Hematopoietic multipotent progenitor cell treated with erythropoietin and hydrocortisone succinate and interleukin-3 and kit ligand, for 17 days (in vitro differentiated cells): Measurements from ENCODE around the gene RPS5.
A peak's percentile ranks its signal among the peaks of the same experiment; 100 is the strongest.
"Not testable (repeated sequence)": the region's sequence is repeated elsewhere in the genome, so short reads cannot be mapped to it uniquely, and the experiment has no call there.

Experiments used
- DNase-seq: peaks from one replicate; pipeline ENCODE4 v3.0.0-alpha.2; 2015; ENCODE audit warnings: low spot score

The RPS5 gene

GRCh38 chr19:58385891-58386575 lies 1.0 kb upstream of the RPS5 start:
- DNase-seq: no peak

DNA sequence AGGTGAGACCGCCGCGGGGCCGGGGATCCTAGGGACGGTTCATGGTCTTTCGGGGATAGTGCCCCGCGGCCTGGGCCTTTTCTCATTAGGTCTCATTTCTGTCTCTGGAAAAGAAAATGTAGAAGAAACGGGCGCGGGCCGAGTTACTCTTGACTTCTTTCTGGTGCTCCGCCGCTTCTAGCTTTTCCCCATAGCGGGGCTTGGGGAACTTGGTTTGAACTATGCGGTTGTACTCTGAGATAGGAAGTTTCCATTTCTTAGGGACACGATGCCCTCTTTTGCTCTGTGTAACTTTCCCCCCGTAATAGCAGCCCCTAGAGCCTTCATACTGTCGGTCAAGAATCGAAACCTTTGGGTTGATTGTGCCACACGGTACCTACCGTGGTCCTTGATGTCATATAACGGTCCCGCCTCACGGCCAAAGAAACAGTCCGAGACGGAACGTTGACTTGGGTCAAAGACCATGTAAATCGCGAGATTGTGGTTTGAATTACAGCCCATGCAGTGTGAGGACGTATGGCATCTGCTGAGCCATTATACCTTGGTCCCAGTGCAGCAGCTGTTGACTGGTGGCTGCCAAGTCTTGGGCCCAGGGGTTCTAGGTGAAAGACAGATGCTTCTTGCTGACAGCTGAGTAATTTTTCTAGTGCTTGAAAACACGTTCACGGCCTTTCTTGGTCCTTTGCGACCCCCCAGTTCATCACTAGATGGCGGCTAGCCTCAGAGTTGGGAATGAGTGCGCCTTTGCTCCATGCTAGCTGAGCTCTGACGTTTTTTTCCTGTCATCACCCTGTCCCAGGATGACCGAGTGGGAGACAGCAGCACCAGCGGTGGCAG lies 487 bp downstream of the RPS5 start:
- DNase-seq: no peak

- DNase-seq: no peak
These were observed 1.1 kb downstream of the RPS5 start for GRCh38 chr19:58388175-58388526.

GRCh38 chr19:58392945-58393724 lies 6.1 kb downstream of the RPS5 start:
- DNase-seq: no peak

- no peak for DNase-seq
These were observed 6.6 kb downstream of the RPS5 start for GRCh38 chr19:58393725-58394033.

DNA sequence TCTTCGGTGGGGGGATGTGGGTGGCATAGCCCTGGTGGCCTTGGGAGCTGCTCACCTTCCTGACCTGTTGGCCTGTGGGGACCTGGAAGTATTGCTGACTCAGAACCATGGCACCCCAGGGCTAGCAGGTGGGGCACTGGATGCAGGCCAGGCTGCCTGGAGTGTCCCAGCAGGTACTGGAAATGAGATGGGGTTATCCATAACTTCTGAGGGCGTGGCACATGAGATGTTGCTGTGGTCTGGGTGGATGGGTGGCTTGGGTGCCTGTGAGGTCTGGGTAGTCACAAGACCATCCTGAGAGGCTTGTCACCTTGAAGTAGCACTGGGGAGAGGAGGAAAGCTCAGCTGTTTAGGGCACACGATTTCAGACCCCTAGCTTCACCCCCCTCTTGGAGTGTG lies 7.8 kb downstream of the RPS5 start:
- DNase-seq: no peak

DNA sequence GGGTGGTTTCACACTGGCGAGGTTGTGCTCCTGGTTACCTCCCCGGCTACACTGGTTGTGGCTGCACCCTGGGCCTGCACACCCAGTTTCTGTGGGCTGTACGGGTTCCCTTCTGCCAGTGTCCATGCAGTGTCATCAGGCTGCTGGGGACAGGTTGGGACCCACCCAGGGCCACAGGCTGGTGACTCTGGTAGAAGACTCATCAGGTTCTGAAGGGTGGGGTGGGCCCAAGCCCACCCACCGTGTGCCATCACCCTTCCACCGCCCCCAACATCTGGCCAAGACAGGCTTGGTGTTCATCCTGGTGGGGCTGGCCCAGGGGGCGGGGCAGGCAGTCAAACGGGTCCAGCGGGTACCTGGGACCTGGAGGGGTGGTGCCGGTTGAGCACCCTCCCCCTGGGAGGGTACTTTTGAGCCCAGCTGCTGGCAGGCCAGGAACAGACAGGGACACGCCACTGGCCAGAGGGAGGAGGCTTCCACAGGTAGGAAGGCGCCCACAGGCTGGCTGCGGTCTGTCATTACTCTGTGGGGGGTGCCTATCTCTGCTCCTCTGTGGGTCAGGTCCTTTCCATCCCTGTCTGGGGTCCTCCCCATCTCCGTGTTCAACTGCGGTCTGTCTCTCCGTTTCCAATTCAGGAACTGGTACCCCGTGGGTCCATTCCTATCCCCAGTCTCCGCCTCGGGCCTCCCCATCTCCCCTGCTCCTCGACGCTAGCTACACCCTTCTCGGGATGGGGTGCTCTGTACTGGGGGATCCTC lies 8.3 kb downstream of the RPS5 start, which contains the start of gene RNF225:
TSS of gene RNF225 (plus strand) at position 437 of the 759 bp plus-strand sequence. CDS start 434 bp downstream, outside the sequence.
- no peak for DNase-seq

DNA sequence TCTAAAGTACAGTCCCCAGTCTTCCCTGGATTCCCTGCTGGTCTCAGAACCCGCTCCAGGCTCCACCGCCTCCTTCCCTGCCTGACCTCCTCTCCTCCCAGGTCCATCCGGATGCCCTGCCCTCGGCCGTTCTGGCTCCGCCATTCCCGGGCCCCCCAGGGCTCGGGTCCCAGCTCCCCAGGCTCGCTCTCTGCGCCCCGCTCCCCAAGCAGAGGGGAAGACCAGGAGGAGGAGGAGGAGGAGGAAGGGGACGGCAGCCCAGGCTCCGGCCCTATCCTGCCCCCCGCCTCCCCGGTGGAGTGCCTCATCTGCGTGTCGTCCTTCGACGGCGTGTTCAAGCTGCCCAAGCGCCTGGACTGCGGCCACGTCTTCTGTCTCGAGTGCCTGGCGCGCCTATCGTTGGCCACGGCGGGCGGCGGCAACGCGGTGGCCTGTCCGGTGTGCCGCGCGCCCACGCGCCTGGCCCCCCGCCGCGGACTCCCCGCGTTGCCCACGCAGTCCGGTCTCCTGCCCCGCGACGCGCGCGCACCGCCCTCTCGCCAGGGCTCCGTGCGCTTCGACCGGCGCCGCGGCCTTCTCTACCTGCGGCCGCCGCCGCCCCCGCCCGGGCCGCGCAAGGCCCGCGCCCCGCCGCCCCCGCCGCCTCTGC lies 9.0 kb downstream of the RPS5 start:
- no peak for DNase-seq

DNA sequence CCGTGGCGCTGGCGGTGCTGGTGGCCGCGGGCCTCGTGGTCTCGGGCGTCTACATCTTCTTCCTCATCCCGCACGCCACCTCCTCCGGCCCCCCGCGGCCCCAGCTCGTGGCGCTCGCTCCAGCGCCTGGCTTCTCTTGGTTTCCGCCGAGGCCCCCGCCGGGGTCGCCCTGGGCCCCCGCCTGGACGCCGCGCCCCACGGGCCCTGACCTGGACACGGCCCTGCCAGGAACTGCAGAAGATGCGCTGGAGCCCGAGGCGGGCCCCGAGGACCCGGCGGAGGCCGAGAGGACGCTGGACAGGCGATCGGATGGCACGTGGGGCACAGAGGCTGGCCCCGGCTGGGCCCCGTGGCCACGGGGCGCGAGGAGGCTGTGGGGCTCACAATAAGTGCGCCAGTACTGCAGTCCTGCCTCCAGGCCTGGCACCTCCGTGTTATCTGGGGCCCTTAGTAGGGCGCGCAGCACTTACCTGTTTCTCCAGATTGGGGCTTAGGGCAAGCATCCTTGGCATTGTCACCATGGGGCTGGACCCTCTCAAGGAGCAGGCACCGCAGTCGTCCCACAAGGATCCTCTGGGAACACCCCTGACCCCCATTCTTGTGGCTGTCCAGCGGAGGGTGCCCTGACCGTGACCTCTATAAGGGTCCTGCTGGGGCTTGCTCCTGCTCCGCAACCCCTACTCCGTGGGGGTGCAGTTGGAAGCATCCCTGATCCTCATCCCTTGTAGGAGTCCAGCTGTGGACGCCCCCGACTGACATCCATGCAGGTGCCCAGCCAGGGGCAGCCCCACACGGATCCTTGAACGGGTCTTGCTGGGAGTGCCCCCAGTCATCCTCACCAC lies 9.8 kb downstream of the RPS5 start:
- no peak for DNase-seq

GRCh38 chr19:58397533-58398037 lies 10.5 kb downstream of the RPS5 start:
- DNase-seq: no peak

DNA sequence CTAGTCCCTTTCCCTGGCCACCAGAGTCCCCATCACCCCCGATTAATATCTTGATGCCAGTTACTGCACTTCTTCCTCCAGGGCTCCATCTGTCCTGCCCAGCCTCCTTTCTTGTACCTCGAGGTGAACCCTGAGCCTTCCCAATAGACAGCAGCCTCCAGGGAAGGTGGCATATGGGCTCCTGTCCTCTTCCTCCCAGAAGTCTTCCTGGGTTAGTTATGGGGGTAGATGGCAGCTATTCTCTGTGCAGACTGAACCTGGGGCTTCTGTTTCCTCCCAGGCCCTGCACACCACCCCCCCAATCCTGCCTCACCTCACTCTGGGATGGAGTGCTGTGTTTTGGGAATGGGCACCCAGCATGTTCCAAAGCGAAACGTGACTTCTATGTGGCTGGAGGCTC lies 11.0 kb downstream of the RPS5 start:
- no peak for DNase-seq

DNA sequence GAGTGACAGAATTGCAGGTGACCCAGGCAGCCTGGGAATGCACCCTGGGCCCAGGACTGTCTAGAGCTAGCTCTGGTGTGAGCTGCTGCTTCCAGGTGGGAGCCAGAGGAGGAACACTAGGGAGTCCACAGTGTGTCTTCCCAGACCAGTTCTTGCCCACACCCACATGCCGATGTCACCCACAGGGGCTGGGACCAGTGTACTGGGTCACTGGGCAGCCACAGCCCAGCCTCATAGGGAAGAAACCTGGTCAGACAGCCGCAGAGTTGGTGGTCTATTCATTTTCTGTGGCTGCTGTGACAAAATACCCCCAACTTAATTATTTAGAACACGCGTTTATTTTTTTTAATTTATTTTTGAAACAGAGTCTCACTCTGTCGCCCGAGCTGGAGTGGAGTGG lies 11.5 kb downstream of the RPS5 start:
- DNase-seq: no peak

DNA sequence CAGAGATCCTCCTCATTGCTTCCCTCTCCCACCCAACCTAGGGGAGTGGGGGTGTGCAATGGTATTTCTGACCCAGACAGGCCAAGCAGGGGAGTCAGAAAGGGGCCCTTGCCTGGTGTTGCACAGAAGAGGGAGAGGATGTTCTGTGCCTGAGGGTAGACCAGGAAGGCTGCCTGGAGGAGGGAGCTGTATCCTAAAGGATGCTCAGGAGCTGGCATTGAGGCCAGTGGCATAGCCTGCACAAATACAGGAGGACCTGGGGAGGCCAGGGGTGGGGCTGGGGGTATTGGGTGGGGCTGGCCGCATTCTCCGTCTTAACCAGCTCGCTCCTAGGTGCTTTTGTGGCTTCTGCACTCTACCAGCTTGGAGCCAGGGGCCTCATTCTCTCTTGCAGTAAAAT lies 12.8 kb downstream of the RPS5 start:
- DNase-seq: peak; percentile 3

DNA sequence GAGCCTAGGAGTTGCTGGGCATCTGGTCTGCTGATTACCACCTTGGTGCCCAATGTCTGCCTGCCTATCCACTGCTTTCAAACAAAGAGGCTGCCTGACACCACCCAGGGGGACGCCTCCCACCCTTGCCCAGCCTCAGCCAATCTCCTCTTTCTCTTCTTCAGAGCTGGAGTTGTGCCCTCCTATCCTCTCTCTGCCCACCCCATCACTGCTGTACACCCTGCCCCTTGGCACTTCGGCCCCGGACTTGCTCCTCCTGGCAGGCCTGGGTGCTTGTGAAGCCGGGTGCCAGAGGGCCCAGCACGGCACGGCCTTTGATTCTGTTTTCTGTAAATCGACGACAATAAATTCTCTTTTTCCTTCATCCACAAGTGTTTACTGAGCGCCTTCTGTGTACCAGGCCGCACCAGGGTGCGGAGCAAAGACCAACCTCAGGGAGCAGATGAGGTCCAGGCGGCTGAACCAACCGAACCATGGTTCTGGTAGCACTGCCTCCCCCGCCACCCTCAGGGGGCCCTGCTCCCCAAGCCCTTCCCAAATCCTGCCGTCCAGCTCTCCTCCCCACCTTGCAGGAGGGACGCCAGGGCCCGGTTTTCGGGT lies 13.3 kb downstream of the RPS5 start:
- DNase-seq: no peak

GRCh38 chr19:58400916-58401839 lies 14.1 kb downstream of the RPS5 start:
- DNase-seq: peak; percentile 98

DNA sequence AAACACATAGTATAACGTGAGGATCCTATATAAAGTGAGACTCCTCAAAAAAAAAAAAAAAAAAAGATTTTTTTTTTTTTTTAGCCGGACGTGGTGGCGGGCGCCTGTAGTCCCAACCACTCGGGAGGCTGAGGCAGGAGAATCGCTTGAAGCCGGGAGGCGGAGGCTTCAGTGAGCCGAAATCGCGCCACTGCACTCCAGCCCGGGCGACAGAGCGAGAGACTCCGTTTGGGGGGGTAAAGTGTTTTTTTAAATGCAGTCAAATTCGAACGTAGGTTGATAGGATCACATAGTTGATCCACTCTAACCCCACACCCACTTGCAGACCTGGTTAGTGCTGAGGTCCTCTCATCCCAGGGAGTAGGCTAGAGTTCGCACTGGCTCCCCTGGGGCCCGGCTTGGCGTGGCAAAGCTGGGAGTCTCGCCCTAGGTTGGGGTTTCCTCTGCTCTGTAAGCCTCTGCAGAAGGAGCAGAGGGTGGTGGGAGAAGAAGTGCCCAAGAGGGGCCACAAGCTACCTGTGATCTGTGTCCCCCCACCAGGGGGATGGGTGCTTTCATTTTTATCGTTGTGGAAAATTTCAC lies 14.9 kb downstream of the RPS5 start:
- no peak for DNase-seq

DNA sequence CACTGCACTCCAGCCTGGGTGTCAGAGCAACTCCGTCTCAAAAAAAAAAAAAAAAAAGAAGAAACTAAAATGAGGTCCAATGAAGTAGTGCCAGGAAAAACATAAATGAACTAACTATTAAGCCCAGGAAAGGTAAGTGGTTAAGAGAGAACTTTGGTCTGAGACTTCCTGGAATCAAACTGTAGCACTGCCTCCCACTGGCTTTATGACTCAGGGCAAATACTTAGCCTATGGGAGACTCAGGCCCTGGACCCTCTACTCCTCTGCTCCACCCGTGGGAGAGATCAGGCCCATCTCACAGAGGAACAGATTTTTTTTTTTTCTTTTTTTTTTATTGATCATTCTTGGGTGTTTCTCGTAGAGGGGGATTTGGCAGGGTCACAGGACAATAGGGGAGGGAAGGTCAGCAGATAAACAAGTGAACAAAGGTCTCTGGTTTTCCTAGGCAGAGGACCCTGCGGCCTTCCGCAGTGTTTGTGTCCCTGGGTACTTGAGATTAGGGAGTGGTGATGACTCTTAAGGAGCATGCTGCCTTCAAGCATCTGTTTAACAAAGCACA lies 16.9 kb downstream of the RPS5 start:
- DNase-seq: not testable (repeated sequence)
